ENCODE measurements around the gene NPPA.
"Not testable (repeated sequence)": the region's sequence is repeated elsewhere in the genome, so short reads cannot be mapped to it uniquely, and the experiment has no call there.

The NPPA gene
- total RNA-seq: 0 reads per million in 4 experiments

GRCh38 chr1:11847667-11848372 is at the start of gene NPPA:
NPPA (minus strand) TSS chr1:11847783; CDS start chr1:11847684, 99 bp downstream.
- DNase-seq: no peak

DNA sequence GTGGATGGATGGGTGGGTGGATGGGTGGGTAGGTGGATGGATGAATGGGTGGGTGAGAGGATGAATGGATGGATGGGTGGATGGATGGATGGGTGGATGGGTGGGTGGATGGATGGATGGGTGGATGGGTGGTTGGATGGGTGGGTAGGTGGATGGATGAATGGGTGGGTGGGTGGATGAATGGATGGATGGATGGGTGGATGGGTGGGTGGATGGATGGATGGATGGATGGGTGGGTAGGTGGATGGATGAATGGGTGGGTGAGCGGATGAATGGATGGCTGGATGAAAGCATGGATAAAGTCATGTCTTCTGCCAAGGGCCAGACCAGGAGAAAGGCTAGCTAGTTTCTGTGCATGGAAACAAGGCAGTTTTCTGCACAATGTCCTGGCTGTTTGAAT is 46.9 kb upstream of the NPPA start:
- not testable (repeated sequence) for DNase-seq

- peak; percentile 53 for DNase-seq
Measured at GRCh38 chr1:11893907-11894251, 46.3 kb upstream of the NPPA start.

DNA sequence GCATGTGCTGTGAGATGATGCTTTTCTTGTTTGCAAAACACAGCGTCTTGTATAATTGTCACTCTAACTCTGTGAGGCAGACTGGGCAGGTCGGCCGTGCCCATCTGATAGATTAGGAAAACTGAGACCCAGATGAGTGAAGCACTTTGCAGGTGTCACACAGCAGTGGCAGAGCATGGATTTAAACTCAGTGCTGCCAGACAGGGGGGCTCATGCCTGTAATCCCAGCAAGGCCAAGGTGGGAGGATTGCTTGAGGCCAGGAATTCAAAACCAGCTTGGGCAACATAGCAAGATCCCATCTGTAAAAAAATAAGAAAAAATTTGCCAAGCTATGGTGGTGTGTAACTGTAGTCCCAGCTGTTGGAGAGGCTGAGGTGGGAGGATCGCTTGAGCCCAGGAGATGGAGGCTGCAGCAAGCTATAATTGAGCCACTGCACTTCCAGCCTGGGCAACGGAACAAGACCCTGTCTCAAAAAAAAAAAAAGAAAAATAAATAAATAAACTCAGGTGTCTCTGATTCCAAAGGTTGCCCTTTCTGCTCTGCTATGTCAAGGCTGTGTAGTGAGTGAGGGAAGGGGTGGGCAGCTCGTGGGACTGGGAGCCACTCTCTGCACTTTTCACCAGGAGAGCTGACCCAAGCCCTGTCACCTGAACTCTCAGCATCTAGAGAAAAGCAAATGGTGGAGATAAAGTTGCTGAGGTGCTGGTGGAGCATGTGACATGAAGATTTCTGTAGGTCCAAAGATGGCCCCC is 44.0 kb upstream of the NPPA start:
- no peak for DNase-seq

DNA sequence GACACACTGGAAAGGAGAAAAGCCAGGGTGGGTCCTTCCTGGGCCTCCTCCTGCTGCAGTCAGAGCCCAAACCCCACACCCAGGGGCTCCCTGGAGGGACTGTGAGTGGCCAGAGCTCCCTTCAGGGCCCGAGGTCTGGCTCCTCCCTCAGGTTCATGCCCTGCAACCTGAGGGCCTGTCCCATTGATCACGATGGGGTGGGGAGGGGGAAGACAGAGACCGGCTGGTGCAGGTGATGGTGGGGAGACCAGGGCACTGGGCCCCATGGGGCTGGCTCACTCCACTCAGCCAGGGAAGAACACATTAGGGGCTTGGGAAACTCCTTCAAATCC is 41.3 kb upstream of the NPPA start:
- no peak for DNase-seq

DNA sequence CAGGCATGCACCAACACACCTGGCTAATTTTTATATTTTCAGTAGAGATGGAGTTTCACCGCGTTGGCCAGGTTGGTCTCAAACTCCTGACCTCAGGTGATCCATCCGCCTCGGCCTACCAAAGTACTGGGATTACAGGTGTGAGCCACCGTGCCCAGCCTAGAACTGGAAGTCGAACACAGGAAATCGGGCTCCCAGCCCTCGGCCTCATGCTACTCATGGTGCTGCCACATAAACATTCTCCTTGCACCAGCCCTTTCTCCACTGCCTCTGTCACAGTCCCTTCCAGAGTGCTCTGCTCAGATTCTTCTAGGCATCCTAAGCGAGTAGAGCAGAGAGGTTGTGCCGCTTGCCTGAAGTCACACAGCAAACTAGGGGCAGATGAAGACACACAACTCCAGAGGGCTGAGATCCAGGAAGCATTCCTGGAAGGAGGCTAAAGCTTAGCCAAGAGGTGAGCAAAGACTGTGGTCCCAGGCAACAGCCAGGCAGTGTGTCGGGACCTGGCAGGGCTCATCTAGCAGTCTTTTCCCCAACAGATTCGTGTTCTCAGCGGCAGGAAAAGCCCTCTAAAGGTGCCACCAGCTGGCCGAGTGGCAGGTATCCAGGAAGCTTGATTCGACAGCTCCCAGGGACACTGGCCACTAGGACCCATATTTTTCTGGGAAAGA is 40.8 kb upstream of the NPPA start:
- no peak for DNase-seq

DNA sequence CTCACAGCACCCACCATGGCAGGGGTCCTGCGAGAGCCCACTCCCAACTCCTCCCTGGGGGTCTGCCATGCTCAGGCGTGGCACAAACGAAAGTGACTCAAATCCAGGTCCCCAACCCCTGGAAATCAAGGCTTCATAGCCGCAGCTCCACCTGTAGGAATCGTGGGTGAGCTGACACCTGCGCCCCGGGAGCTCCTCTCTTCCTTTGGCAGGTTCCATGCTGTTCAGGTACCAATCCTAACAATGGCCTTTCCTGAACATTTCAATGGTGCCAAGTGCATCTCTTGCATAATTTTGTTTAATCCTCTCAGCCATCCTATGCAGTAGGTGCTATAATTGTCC is 40.1 kb upstream of the NPPA start:
- no peak for DNase-seq

DNA sequence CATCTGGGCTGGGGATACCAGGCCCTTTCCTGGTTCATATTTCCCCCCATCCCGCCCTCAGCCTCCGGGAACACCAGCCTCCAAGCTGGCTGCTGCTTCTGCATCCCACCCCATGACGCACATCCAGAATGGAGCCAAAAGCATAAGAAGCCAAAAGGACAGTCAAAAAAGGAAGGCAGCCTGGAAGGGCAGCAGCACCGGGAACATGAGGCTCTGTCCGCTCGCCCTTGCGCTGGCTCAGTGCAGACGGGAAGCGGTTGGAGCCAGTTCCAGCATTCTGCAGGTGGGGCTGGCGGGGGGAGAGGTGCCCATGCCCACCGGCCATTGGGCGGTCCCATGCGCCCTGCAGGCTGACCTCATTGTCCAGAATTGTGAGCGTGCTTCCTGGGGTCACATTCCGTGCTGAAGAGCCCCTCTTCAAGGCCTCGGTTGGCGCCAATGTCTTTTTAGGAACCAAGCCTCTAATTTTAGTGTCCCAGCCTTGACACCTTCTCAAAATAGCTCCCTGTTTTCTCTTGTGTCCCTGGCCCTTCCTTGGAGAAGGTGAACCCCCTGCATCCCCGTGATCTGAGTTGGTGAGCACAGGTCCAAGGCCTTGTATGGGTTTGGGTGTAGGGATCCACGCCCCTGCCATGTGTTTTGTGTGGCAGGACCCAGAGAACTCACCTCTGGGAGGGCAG is 39.5 kb upstream of the NPPA start:
- DNase-seq: no peak

DNA sequence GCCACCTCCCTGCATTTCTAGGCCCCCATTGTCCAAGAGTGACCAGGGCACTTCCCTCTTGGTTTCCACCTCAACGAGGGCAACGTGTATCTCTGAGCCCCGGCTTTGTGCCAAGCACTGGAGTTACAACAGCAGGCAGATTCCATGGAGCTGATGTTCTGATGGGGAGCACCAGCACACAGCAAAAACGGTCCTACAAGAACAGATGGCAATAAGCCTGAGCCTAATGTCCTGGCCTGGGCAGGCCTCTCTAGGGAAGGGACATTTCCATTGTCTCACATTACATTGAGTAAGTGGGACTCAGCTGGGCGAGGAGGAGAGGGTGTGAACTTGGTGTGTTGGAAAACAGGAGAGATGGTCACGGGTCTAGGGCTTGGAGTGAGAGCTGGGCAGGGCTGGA is 38.3 kb upstream of the NPPA start:
- DNase-seq: no peak

DNA sequence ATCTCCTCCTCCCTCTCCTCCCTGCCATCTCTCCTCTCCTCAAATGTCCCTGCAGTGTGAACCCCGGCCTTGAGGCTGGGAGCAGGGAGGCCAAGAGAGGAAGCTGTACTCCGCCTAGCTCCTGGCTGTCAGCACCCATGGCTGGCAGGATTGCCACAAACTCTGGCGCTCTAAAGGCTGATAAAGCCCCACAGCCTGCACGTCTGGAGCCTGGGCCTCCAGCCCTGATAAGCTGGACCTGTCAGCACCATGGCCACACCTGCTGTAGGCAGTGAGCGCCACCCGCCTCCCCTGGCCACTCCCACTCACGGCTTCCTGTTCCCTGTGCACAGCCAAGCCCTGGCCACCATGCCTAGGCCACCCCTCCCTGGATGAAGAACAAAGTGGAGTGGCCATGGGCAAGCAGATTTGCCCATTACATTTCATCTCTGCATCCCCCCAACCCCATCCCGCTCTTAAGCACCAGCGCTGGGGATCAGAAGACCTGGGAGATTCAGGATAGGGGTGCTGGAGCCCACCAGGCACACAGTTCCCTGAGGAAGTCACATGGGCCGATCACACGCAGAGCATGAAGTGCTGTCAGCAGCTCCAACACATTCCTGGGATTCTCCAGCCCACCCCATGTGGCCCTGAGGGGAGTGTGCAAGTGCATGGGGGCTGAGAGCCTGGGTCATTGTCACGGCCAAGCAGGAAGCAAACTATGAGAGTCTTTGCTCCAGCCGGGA is 35.4 kb upstream of the NPPA start:
- DNase-seq: no peak

GRCh38 chr1:11881749-11882441 is 34.3 kb upstream of the NPPA start:
- DNase-seq: no peak

- no peak for DNase-seq
Measured at GRCh38 chr1:11880911-11881748, 33.5 kb upstream of the NPPA start.

DNA sequence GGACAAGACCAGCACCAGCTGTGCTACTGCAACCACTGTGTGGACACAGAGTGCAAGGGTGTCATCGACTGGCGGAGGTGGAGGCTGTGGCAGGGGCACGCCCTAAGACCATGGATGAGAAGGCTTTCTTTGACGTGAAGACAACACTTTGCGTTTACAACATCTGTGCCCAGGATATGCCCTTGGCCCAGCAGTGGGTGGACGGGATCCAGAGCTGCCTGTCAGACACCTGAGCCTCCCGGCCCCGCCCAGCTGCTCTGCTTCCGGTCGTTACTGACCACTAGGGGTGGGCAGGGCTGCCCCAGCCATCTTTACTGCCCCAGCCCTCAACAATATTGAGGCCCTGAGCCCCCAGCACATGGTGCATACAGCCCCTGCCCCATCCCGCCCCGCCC is 32.6 kb upstream of the NPPA start:
- no peak for DNase-seq

GRCh38 chr1:11879311-11880180 is 32.0 kb upstream of the NPPA start:
- DNase-seq: no peak

DNA sequence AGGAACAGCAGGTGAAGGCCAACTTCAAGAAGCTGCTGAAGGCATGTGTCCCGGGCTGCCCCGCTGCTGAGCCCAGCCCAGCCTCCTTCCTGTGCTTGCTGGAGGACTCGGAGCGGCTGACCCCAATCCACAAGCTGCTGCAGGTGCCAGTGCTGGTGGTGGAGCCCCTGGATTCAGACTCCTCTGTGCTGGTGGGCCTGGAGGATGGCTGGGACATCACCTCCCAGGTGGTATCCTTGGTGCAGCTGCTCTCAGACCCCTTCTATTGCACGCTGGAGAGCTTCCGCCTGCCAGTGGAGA is 31.3 kb upstream of the NPPA start:
- no peak for DNase-seq

- no peak for DNase-seq
Measured at GRCh38 chr1:11878081-11878890, 30.7 kb upstream of the NPPA start.

DNA sequence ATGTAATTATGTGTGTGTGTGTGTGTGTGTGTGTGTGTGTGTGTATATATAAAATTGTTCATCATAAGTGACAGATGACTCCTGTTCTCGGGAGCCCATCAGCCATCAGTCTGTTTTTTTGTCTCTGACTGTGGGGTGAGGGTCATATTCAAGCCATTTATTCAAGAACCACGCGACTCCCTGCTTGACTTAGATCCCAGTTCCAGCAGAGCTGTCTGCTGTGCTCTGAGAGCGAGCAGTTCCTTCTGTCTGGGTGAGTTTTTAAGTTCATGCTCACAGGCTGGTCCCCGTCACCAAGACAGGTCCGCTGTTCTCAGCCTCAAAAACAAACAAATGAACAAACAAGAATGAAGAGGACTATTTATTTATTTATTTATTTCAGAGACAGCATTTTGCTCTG is 29.5 kb upstream of the NPPA start:
- DNase-seq: no peak

- DNase-seq: no peak
Measured at GRCh38 chr1:11875094-11875493, 27.5 kb upstream of the NPPA start.

GRCh38 chr1:11874624-11875023 is 27.0 kb upstream of the NPPA start:
- no peak for DNase-seq

GRCh38 chr1:11874258-11874562 is 26.6 kb upstream of the NPPA start:
- no peak for DNase-seq
